ENCODE results near the gene NPAS1. TPM values are rescaled to one million over a fixed set of nuclear protein-coding genes. Genes with fewer than 3 reads are reported as not detected.
A peak's percentile ranks its signal among the peaks of the same experiment; 100 is the strongest.

The NPAS1 gene
- total RNA-seq, 1 experiment from 2014 or later, result 4.6 TPM

DNA sequence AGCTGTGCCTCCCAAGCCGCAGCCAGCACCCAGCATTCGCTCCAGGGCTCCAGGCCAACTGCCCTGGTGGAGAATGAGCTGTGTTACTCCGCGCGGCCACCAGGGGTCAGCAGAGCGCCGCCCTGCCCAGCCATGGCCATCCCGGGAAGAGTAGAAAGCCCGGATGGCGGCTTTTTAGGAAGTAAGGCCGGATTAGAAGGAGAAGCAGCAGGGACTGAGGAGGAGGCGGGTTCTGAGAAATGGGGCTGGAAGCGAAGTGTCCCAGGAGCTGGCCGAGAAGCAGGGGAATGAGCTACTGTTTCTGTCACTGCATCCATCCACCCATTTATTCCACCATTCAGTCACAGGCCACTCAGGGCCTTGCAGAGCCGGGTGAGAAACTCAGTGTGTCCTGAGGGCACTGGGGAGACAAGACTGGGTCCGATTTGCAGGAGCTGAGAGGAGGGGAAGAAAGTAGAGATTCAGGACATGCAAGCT is 6.6 kb upstream of the NPAS1 start:
- Histone ChIP-seq H3K4me3 (replicated peaks in 1 of 2; ENCODE audit: low read depth in 1 of 2, low read length in 2 of 2) (peak overlapping the region in 1 of 2 experiments; percentile 10; a peak in 1 of 4 replicates), H3K27me3 (ENCODE audit: insufficient read depth, low read length) (no peaks in the 10 kb centered on the region), H3K4me1 (ENCODE audit: control insufficient read depth in 1 of 2, insufficient read depth in 2 of 2, low read length in 2 of 2) (peaks cover 4 to 11% of the 10 kb centered on the region in 2 experiments; a peak in 3 of 4 replicates), H3K4me2 (ENCODE audit: low read length) (peak overlapping the region; percentile 65), H2AFZ (ENCODE audit: low read depth, low read length, poor library complexity, severe bottlenecking) (peak overlapping the region; percentile 93), H3K27ac (ENCODE audit: low read depth, low read length) (no peak overlapping the region), H3K36me3 (ENCODE audit: control insufficient read depth in 1 of 2, insufficient read depth in 2 of 2, low read length in 2 of 2) (no peaks in the 10 kb centered on the region), H4K20me1 (ENCODE audit: insufficient read depth) (no peaks in the 10 kb centered on the region), H3K9ac (ENCODE audit: low read length) (peak overlapping the region; percentile 41; the same call in 1 of the 2 replicates), H3K79me2 (ENCODE audit: insufficient read depth, low read length) (no peaks in the 10 kb centered on the region), H3K9me2 (ENCODE audit: insufficient read depth) (no peaks in the 10 kb centered on the region), H3K9me3 (ENCODE audit: control insufficient read depth in 1 of 2, insufficient read depth in 1 of 2, low read depth in 1 of 2, low read length in 2 of 2) (no peaks in the 10 kb centered on the region)
- POLR2A ChIA-PET, result interaction anchor here (0.6 to 1.0 kb wide), 3 partner anchors 8 to 231 kb away, joined by 3 to 4 read pairs (median 3); no protein-coding TSS in a partner anchor
- TF ChIP-seq RAD21 (IDR thresholded peaks at IDR 0.05; ENCODE audit: low read depth) (peak; percentile 97), TCF7L2 (IDR thresholded peaks at IDR 0.05; ENCODE audit: borderline replicate concordance, extremely low read depth, insufficient read depth, insufficient read length) (no peak), YY1 (IDR thresholded peaks at IDR 0.05; ENCODE audit: extremely low read depth, insufficient replicate concordance, low read depth, low read length) (peak; percentile 76), CTCF (IDR thresholded peaks at IDR 0.05 in 2 of 3, conservative IDR thresholded peaks at IDR 0.05 in 1 of 3; ENCODE audit: borderline replicate concordance in 1 of 3, insufficient read depth in 1 of 3, low read depth in 2 of 3, low read length in 2 of 3) (peak; percentile 93 to 98 (median 98))
- CTCF ChIA-PET, result interaction anchor here (0.6 to 2.5 kb wide), 20 partner anchors 8 to 259 kb away, joined by 3 to 19 read pairs (median 4); no protein-coding TSS in a partner anchor
- intact Hi-C loops (cut with micrococcal nuclease), result loop anchor here (1.0 to 2.0 kb wide), 2 partner anchors 19 to 112 kb away; no protein-coding TSS in a partner anchor
- BruUV-seq (replicated peaks), result no TSS peak
- RAD21 ChIA-PET (ENCODE audit: low non-redundant PET in 1 of 2, low total read pairs in 2 of 2, uncharacterized antibody in 2 of 2, unreplicated experiment in 2 of 2), result interaction anchor here (0.5 to 1.4 kb wide), 4 partner anchors 97 to 415 kb away, joined by 3 read pairs; no protein-coding TSS in a partner anchor
- ATAC-seq (peak; percentile 97), DNase-seq (ENCODE audit: low read depth, low spot score) (peak; percentile 40)

DNA sequence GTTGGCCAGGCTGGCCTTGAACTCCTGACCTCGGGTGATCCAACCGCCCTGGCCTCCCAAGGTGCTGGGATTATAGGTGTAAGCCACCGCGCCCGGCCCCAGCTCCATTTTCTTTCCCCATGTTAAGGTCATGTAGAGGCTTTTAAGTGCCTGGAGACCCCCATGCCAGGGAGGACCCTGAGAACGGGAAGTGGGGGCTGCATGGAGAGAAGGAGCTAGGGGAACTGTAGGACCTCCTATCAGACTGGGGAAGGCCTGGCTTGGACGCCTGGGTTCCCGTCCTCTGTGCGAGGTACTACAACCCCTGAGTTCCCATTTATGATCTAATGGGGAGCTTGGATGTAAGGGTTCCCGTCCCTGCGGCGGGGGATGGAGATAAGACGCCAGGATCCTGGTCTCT is 714 bp upstream of the NPAS1 start:
- Histone ChIP-seq H3K4me3 (replicated peaks in 1 of 2; ENCODE audit: low read depth in 1 of 2, low read length in 2 of 2) (no peak overlapping the region), H3K9me3 (ENCODE audit: control insufficient read depth in 1 of 2, insufficient read depth in 1 of 2, low read depth in 1 of 2, low read length in 2 of 2) (no peaks in the 10 kb centered on the region), H3K9me2 (ENCODE audit: insufficient read depth) (no peaks in the 10 kb centered on the region), H3K4me1 (ENCODE audit: control insufficient read depth in 1 of 2, insufficient read depth in 2 of 2, low read length in 2 of 2) (peaks cover 3 to 15% of the 10 kb centered on the region in 2 experiments; a peak in 3 of 4 replicates), H3K27ac (ENCODE audit: low read depth, low read length) (no peak overlapping the region), H4K20me1 (ENCODE audit: insufficient read depth) (no peaks in the 10 kb centered on the region), H3K27me3 (ENCODE audit: insufficient read depth, low read length) (no peaks in the 10 kb centered on the region), H3K4me2 (ENCODE audit: low read length) (no peak overlapping the region), H3K79me2 (ENCODE audit: insufficient read depth, low read length) (no peaks in the 10 kb centered on the region), H2AFZ (ENCODE audit: low read depth, low read length, poor library complexity, severe bottlenecking) (no peak overlapping the region), H3K36me3 (ENCODE audit: control insufficient read depth in 1 of 2, insufficient read depth in 2 of 2, low read length in 2 of 2) (no peaks in the 10 kb centered on the region), H3K9ac (ENCODE audit: low read length) (no peak overlapping the region)
- BruUV-seq (replicated peaks), result no TSS peak
- intact Hi-C loops (cut with micrococcal nuclease), result no loop called here
- ChIA-PET CTCF (no interaction called here), RAD21 (ENCODE audit: low non-redundant PET in 1 of 2, low total read pairs in 2 of 2, uncharacterized antibody in 2 of 2, unreplicated experiment in 2 of 2) (no interaction called here), POLR2A (no interaction called here)
- DNase-seq (ENCODE audit: low read depth, low spot score) (no peak), ATAC-seq (no peak)
- TF ChIP-seq EZH2phosphoT487 (IDR thresholded peaks at IDR 0.05; ENCODE audit: borderline replicate concordance), result no peak
- no peak for TF ChIP-seq POLR2AphosphoS5 (IDR thresholded peaks at IDR 0.05; ENCODE audit: low read depth, low read length)
- no peak for TF ChIP-seq FOSL1 (IDR thresholded peaks at IDR 0.05; ENCODE audit: low read depth)
- TF ChIP-seq, protein P1, sequence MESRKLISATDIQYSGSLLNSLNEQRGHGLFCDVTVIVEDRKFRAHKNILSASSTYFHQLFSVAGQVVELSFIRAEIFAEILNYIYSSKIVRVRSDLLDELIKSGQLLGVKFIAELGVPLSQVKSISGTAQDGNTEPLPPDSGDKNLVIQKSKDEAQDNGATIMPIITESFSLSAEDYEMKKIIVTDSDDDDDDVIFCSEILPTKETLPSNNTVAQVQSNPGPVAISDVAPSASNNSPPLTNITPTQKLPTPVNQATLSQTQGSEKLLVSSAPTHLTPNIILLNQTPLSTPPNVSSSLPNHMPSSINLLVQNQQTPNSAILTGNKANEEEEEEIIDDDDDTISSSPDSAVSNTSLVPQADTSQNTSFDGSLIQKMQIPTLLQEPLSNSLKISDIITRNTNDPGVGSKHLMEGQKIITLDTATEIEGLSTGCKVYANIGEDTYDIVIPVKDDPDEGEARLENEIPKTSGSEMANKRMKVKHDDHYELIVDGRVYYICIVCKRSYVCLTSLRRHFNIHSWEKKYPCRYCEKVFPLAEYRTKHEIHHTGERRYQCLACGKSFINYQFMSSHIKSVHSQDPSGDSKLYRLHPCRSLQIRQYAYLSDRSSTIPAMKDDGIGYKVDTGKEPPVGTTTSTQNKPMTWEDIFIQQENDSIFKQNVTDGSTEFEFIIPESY (IDR thresholded peaks at IDR 0.05; ENCODE audit: extremely low read depth, insufficient replicate concordance, low read length), result no peak
- TF ChIP-seq YY1 (IDR thresholded peaks at IDR 0.05; ENCODE audit: extremely low read depth, insufficient replicate concordance, low read depth, low read length), result no peak
- no peak for TF ChIP-seq ATF3 (IDR thresholded peaks at IDR 0.05)
- no peak for TF ChIP-seq EZH2 (IDR thresholded peaks at IDR 0.05)
